NB4 (cell line): ENCODE measurements around the gene DCTPP1.

Source experiments
- POLR2A ChIP-seq: IDR thresholded peaks from 2 replicates; pipeline ENCODE4 v1.6.1; 2011; ENCODE audit warnings: mild to moderate bottlenecking; ENCODE audit not compliant: insufficient read length; ENCODE audit errors: extremely low read depth
- TF ChIP-seq, protein P1 (sequence below): IDR thresholded peaks from one replicate; pipeline ENCODE4 v1.5.1; 2012; ENCODE audit warnings: low read depth, low read length

DNA sequence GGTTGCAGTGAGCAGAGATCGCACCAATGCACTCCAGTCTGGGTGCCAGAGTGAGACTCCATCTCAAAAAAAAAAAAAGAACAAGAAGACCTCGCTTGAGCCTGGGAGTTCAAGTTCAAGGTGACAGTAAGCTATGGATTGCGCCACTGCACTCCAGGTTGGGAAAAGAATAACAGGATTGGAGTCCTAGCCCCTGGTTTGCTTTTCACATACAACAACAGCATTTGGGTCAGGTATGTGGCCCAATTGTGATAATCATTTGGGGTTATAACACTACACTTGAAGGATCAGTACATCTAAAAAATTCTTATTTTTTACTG is 19.2 kb upstream of the DCTPP1 start:
- TF ChIP-seq, protein P1, sequence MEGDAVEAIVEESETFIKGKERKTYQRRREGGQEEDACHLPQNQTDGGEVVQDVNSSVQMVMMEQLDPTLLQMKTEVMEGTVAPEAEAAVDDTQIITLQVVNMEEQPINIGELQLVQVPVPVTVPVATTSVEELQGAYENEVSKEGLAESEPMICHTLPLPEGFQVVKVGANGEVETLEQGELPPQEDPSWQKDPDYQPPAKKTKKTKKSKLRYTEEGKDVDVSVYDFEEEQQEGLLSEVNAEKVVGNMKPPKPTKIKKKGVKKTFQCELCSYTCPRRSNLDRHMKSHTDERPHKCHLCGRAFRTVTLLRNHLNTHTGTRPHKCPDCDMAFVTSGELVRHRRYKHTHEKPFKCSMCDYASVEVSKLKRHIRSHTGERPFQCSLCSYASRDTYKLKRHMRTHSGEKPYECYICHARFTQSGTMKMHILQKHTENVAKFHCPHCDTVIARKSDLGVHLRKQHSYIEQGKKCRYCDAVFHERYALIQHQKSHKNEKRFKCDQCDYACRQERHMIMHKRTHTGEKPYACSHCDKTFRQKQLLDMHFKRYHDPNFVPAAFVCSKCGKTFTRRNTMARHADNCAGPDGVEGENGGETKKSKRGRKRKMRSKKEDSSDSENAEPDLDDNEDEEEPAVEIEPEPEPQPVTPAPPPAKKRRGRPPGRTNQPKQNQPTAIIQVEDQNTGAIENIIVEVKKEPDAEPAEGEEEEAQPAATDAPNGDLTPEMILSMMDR, result no peak
- no peak for TF ChIP-seq POLR2A
